MG63 (cell line): ENCODE data around the gene NDRG2. TPM values are rescaled to one million over a fixed set of nuclear protein-coding genes. Genes with fewer than 3 reads are reported as not detected.
"Not testable (repeated sequence)": the region's sequence is repeated elsewhere in the genome, so short reads cannot be mapped to it uniquely, and the experiment has no call there.

Experiments used
- DNase-seq: peaks from one replicate; pipeline ENCODE4 v3.0.0-alpha.2; 2020
- H3K27me3 ChIP-seq: fragments of 250-450 bp; sonication (Bioruptor Pico); 2 replicates; pipeline ENCODE4 v1.5.1; 2020; ENCODE audit warnings: mild to moderate bottlenecking, moderate library complexity
- H3K36me3 ChIP-seq: fragments of 250-450 bp; sonication (Bioruptor Pico); 2 replicates; pipeline ENCODE4 v1.5.1; 2020; ENCODE audit warnings: mild to moderate bottlenecking, moderate library complexity
- H3K4me3 ChIP-seq: fragments of 250-450 bp; sonication (Bioruptor Pico); 2 replicates; pipeline ENCODE4 v1.5.1; 2020; ENCODE audit warnings: mild to moderate bottlenecking, moderate library complexity
- H3K9me3 ChIP-seq: fragments of 250-450 bp; sonication (Bioruptor Pico); 2 replicates; pipeline ENCODE4 v1.5.1; 2020; ENCODE audit warnings: mild to moderate bottlenecking, moderate library complexity
- total RNA-seq: library from RNA; depleted of rRNA; stranded (reverse); fragments of >200 nt; shearing (Covaris generic); gene quantifications from 2 replicates; pipeline ENCODE4 v1.2.3, GENCODE V29; 2014; ENCODE audit warnings: low replicate concordance

The NDRG2 gene
- total RNA-seq, 1 experiment from 2014 or later = 17.5 TPM

- no peak overlapping the region for H3K4me3 ChIP-seq
- H3K36me3 ChIP-seq = peaks cover 2% of the 10 kb centered on the region; the same call in 1 of the 2 replicates
- no peaks in the 10 kb centered on the region for H3K9me3 ChIP-seq
- no peak for DNase-seq
- H3K27me3 ChIP-seq = no peaks in the 10 kb centered on the region
These were observed 25.3 kb downstream of the NDRG2 start for GRCh38 chr14:20999591-20999990.

- peak; percentile 52 for DNase-seq
- H3K4me3 ChIP-seq = no peak within 1 kb of the TSS
- no peaks in the 10 kb centered on the region for H3K27me3 ChIP-seq
- no peaks in the 10 kb centered on the region for H3K9me3 ChIP-seq
- peaks cover 2% of the 10 kb centered on the region; the same call in 1 of the 2 replicates for H3K36me3 ChIP-seq
These were observed 26.0 kb downstream of the NDRG2 start, which contains the start of gene SLC39A2 for GRCh38 chr14:20998674-20999366. SLC39A2 (plus strand) TSS chr14:20999293; CDS start chr14:20999447, 154 bp downstream.

DNA sequence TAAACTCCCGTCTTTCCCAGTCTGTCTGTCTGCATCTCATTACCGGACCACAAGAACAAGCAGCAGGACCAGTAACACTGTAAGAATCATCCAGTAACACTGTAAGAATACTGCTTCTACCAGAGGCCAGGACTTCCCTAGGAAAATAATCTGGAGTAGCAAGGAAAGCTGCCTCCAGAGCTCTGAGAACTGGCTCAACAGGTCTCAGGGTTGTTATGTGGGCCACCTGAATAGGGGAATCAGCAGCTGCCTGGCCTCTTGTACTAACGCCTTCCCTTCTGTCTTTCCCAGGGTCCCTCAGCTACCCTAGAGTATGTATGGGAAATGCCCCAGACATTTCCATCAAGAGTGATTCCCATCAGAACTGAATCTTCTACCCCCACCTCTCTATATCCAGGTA, 26.7 kb downstream of the NDRG2 start:
- Histone ChIP-seq H3K9me3 (no peaks in the 10 kb centered on the region), H3K36me3 (peaks cover 2% of the 10 kb centered on the region; the same call in 1 of the 2 replicates), H3K27me3 (no peaks in the 10 kb centered on the region), H3K4me3 (no peak overlapping the region)
- DNase-seq = no peak

DNA sequence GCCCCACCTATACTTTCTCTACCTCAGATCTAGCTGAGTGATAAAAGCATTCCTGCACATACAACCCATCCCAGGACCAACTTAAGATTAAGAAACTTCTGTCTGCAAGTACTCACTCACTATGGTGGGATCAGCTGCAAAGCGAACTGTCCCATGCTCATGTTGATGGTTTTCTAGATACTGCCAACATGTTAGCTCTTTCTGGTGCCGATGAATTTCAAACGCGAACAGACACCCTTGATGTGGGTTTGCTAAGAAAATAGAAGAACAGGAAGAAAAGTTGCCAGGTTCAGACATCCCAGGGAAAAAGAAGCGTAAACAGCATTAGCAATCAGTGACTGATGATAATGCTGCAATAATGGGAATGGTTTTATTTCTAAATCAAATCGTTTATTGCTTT, 27.3 kb downstream of the NDRG2 start:
- no peaks in the 10 kb centered on the region for H3K27me3 ChIP-seq
- no peak for DNase-seq
- no peak overlapping the region for H3K4me3 ChIP-seq
- peaks cover 2% of the 10 kb centered on the region for H3K36me3 ChIP-seq
- no peaks in the 10 kb centered on the region for H3K9me3 ChIP-seq

DNA sequence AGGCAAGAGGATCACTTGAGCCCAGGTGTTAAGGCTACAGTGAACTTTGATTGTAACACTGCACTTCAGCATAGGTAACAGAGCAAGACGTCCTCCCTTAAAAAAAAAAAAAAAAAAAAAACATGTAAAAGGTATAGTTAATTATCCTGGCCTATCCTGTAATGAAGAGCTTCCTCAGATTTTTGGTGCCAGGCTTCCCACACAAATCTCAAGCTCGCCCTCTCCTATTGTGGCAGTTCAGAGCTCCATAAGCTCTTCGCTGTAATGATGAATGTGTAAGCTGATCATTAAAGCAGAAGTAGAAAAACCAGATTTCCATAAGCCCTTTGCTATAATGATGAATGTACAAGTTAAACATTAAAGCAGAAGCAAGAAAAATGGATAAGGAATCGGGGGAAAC, 27.7 kb downstream of the NDRG2 start:
- Histone ChIP-seq H3K4me3 (no peak overlapping the region), H3K27me3 (no peaks in the 10 kb centered on the region), H3K9me3 (no peaks in the 10 kb centered on the region), H3K36me3 (peaks cover 6% of the 10 kb centered on the region)
- DNase-seq = no peak

- no peaks in the 10 kb centered on the region for H3K9me3 ChIP-seq
- peaks cover 12% of the 10 kb centered on the region for H3K36me3 ChIP-seq
- H3K4me3 ChIP-seq = no peak overlapping the region
- no peaks in the 10 kb centered on the region for H3K27me3 ChIP-seq
- no peak for DNase-seq
These were observed 28.3 kb downstream of the NDRG2 start for GRCh38 chr14:20996521-20996920.

DNA sequence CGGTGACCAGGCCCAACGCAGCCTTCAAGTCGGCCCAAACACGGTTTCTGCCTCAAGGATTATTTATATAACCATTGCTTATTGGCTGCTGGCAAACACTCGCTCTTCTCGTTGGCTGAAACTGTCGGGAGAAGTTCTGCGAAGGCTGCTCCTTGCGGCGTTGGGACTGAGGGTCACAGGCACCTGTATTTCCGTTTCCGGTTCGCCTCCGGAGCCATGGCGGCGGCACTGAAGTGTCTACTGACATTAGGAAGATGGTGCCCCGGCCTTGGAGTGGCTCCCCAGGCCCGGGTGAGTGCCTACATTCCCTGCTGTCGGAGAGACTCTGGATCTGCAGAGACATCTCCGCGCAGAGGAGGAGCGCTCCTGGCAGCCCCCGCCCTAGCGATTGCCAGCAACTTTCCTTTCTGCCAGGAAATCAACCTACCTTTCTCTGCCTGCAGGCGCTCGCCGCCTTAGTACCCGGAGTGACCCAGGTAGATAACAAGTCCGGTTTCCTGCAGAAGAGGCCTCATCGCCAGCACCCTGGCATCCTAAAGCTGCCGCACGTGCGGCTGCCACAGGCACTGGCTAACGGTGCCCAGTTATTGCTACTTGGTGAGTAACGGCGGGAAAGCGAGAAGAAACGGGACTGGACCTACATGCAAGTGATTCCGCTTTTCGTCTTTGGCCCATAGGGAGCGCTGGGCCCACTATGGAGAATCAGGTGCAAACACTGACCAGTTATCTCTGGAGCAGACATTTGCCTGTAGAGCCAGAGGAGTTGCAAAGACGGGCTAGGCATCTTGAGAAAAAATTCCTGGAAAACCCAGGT, 34.9 kb downstream of the NDRG2 start, which contains the start of gene METTL17:
METTL17 (plus strand) TSS at position 194 of the 814 bp plus-strand sequence; CDS start at position 217, 23 bp downstream.
- no peaks in the 10 kb centered on the region for H3K9me3 ChIP-seq
- DNase-seq = peak; percentile 92
- peak within 1 kb of the TSS; percentile 91 for H3K4me3 ChIP-seq
- H3K27me3 ChIP-seq = no peaks in the 10 kb centered on the region
- peaks cover 11% of the 10 kb centered on the region for H3K36me3 ChIP-seq

DNA sequence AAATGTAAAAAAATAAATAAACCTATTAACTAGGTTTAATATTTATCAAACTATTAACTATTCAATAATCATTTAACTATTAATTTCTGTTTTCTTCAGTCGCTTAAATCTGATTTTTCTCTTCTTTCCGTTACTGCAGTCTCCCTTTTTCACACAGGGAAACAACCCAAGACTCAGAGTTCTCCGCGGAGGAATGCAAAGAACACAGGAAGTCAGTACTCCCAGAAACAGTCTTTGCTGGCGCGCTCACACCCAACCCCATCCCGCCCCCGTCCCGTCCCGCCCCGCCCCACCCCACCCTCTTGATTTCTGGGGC, 35.4 kb downstream of the NDRG2 start:
- no peak for DNase-seq
- Histone ChIP-seq H3K36me3 (peaks cover 9% of the 10 kb centered on the region), H3K4me3 (peak overlapping the region; percentile 31), H3K9me3 (no peaks in the 10 kb centered on the region), H3K27me3 (no peaks in the 10 kb centered on the region)

DNA sequence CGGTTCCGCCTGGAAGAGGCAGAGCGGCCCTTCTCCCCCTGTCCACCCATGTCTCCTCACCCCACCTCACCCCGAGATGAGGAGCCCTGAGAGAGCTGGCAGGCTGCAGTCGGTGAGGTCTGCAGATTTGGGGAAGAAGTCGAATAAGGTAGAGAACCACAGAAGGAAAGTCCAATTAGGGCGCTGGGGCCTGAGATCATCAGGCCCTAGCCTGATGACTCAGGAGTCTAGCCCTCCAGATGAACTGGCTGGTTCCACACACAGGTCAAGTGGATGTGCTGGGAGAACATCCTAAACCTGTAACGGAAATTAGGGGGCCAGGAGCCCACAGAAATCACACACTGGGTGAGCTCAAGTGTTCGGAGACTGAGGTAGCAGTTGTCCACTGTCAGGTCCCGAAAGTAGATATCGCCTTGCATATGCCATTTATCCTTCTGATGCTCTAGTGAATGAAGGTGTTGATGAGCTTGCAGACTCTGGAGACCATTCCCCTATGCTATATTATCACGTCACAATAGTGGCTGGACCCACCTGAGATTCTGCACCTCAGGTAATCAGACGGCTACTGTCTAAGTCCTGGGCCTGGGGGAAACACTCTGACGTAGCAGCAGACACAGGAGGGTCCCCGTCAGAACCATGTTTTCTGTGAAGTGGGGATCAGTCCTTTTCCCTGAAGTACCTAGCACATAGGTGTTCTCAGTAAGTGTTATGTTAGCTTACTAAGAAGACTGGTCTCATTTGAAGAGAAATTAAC, 36.0 kb downstream of the NDRG2 start:
- Histone ChIP-seq H3K36me3 (peaks cover 9% of the 10 kb centered on the region), H3K27me3 (no peaks in the 10 kb centered on the region), H3K9me3 (no peaks in the 10 kb centered on the region), H3K4me3 (peak overlapping the region; percentile 31)
- no peak for DNase-seq

GRCh38 chr14:20986811-20987210, 38.0 kb downstream of the NDRG2 start:
- peaks cover 2% of the 10 kb centered on the region for H3K36me3 ChIP-seq
- H3K9me3 ChIP-seq = no peaks in the 10 kb centered on the region
- H3K4me3 ChIP-seq = no peak overlapping the region
- no peaks in the 10 kb centered on the region for H3K27me3 ChIP-seq
- peak; percentile 45 for DNase-seq

- not testable (repeated sequence) for H3K36me3 ChIP-seq, DNase-seq
These were observed 39.2 kb downstream of the NDRG2 start for GRCh38 chr14:20985650-20986049.

GRCh38 chr14:20982646-20983369, 42.1 kb downstream of the NDRG2 start:
- H3K4me3 ChIP-seq = no peak overlapping the region
- DNase-seq = no peak
- no peaks in the 10 kb centered on the region for H3K27me3 ChIP-seq
- no peaks in the 10 kb centered on the region for H3K9me3 ChIP-seq
- H3K36me3 ChIP-seq = no peaks in the 10 kb centered on the region

More at GRCh38 chr14:20985650-20986049, 39.2 kb downstream of the NDRG2 start:
- not testable (repeated sequence) for H3K4me3 ChIP-seq, H3K9me3 ChIP-seq, H3K27me3 ChIP-seq

DNA sequence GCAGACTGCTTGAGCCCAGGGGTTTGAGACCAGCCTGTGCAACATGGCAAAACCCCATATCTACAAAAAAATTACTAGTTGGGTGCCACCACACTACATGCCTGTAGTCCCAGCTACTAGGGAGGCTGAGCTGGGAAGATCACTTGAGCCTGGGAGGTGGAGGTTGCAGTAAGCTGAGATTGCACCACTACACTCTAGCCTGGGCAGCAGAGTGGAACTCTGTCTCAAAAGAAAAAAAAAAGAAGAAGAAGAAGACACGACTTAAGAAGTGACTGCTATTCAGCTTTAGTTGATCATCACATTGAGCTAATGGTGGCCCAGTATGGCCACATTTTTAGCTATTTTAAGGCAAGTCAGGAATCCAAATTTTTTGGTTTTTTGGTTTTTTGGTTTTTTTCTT, 44.0 kb downstream of the NDRG2 start:
- Histone ChIP-seq H3K27me3 (no peaks in the 10 kb centered on the region), H3K9me3 (no peaks in the 10 kb centered on the region), H3K36me3 (no peaks in the 10 kb centered on the region), H3K4me3 (no peak overlapping the region)
- no peak for DNase-seq

GRCh38 chr14:20978687-20979086, 46.2 kb downstream of the NDRG2 start:
- Histone ChIP-seq H3K4me3 (no peak overlapping the region), H3K36me3 (no peaks in the 10 kb centered on the region), H3K27me3 (no peaks in the 10 kb centered on the region), H3K9me3 (no peaks in the 10 kb centered on the region)
- no peak for DNase-seq

DNA sequence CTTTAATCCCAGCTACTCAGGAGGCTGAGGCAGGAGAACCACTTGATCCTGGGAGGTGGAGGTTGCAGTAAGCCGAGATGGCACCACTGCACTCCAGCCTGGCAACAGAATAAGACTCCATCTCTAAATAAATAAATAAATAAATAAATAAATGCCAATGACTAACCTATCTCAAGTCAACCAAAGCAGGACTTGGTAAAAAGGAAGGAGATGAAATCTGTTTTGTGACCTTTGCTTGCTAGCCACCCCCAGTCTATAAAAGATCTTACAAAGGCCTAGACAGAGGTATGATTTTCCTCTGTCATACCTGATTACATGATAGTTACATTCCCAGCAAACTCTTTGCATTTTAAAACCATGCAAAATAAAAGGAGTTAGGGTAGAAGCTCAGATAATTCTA, 48.6 kb downstream of the NDRG2 start:
- Histone ChIP-seq H3K4me3 (no peak overlapping the region), H3K27me3 (no peaks in the 10 kb centered on the region), H3K36me3 (no peaks in the 10 kb centered on the region), H3K9me3 (no peaks in the 10 kb centered on the region)
- no peak for DNase-seq

- no peaks in the 10 kb centered on the region for H3K27me3 ChIP-seq
- no peak overlapping the region for H3K4me3 ChIP-seq
- no peaks in the 10 kb centered on the region for H3K9me3 ChIP-seq
- no peak for DNase-seq
- H3K36me3 ChIP-seq = no peaks in the 10 kb centered on the region
These were observed 51.4 kb downstream of the NDRG2 start for GRCh38 chr14:20973501-20973900.
